Central memory CD4-positive, alpha-beta T cell (primary cell): Measurements from ENCODE around the gene CELF2.
"Not testable (repeated sequence)": the region's sequence is repeated elsewhere in the genome, so short reads cannot be mapped to it uniquely, and the experiment has no call there.

Experiments
- DNase-seq: peaks from one replicate; pipeline ENCODE4 v3.0.0; 2022

CELF2 gene

DNA sequence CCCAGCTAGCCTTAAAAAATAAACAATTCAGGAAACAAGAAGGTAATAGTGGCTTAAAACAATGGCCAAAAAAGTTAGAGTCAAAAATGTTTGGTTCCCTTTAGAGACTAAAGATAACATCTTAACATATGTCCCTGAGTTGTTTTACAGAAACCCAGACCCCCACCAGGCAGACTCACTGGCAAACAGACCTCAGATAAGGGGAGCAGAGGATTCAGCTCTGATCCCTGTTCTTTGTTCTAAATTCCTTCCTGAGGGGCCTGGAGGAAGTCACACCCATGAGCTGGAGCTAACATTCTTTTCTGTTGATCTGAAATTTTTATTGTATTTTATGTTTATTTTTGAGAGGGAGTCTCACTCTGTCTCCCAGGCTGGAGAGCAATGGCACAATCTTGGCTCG, 346.6 kb downstream of the CELF2 start:
- no peak for DNase-seq

DNA sequence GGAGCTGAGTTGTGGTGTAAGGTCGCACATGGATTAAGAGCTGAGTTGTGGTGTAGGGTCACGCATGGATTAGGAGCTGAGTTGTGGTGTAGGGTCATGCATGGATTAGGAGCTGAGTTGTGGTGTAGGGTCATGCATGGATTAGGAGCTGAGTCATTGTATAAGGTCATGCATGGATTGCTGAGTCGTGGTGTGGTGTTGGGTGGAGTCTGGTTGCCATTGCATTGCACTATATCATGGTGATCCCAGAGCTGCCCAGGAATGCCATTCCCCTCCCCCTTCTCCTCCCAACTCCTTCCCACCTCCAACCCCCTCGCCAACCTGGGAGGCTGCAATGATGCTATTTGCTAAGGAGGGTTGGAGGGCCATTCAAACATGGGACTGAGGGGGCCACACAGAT, 349.2 kb downstream of the CELF2 start:
- not testable (repeated sequence) for DNase-seq

DNA sequence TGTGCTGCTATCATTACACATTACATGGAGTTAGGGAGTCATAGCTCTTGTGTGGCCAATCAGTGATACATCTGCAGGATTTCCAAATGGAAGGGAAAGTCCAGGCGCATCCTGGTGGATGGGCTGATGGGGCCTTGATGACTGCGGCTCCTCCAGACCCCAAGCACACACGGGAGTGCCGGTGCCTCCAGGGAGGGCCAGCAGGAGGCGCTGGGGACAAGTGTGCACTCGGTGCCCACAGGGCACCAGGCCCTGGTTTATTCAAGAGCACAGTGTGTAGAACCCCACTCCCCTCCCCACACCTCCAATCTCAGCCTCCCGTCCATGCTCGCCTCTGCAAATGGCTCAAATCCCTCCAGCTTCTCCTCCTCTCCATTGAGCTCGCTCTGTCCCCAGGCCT, 349.8 kb downstream of the CELF2 start:
- no peak for DNase-seq

DNA sequence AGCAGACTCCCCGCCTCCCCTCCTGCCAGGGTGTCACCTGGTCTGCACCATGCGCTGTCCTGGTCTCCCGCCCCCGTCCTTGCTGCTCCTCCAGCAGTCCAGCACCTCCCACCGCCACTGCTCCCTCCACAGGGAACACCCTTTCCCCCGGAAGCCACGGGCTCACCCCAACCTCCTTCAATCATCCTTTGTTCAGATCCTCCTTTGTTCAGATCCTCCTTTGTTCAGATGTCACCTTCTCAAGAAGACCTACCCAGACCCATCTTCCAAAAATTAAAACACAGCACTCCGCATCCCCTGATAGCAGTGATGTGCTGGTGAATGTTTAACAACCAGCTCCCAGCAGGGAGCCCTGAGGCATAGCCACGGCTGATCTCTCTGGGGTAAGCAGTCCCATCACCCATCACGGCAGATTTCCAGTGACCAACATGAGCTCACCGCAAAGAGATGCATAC, 356.1 kb downstream of the CELF2 start:
- no peak for DNase-seq

DNA sequence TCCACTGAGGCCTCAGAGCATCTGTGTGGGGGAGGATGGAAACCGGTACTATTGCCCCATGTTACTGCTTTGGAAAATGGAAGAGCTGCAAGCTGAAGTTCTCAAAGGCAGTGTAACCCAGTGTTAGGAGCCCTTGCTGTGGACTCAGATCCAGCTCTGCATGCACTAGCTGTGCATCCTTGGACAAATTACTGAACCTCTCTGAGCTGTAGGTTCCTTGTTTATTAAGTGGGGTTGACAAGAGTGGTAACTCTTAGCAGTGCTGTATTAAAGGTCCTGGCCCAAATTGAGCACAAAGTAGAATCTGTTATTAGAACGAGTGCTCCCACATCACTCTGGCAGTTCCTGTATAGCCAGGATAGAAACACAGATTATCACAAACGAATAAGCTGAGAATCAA, 359.6 kb downstream of the CELF2 start:
- no peak for DNase-seq

DNA sequence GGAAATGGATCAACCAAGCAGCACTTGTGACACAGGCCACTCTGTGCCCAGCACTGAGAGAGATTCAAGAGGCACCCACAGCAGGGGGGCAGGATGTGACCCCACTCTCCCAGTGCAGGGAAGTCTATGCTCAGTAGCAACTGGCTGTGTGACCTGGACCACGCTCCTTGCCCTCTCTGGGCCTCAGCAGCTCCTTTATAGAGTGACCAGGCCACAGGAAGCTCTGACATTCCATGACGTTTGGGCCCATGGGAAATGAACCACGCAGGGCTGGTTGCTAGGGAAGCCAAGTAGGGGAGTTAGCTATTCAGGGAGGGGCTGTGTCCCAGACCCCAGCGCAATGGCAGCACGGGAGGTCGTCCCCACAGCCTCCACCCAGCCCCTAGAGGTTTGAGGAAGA, 361.2 kb downstream of the CELF2 start:
- DNase-seq, result no peak

DNA sequence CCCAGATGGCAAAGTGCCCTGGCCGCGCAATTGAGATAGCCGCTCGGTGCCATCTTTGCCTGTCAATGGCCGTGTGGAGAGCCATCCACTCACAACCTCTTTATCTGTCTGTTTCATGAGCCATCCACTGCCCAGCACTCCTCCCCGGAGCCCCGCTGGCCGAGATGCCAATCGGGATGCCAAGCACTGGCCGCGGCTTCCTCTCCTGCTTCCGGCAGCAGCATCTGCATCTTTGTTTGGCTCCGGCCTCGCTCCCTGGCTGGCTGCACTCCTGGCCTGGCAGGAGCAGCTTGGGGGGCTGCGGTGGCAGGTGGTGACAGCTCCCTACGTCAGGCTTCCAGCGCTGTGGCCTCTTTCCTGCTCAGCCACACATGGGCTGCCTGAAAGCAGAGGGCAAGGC, 362.1 kb downstream of the CELF2 start:
- no peak for DNase-seq

DNA sequence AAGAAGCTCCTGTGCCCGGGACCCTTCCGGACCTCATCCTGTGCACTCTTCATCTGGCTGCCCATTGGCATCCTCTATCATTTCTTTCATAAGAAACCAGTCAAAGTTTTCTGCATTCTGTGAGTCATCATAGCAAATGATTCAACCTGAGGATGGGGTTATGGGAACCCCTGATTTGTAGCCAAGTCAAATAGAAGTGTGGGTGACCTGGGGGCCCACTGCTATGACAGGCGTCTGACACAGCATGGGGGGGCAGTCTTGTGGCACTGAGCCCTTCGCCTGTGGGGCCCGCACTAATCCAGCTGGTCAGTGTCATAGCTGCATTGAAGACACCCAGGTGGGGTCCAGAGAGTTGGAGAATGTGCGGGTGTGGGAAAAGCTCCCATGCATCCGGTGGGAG, 363.4 kb downstream of the CELF2 start:
- DNase-seq, result no peak

DNA sequence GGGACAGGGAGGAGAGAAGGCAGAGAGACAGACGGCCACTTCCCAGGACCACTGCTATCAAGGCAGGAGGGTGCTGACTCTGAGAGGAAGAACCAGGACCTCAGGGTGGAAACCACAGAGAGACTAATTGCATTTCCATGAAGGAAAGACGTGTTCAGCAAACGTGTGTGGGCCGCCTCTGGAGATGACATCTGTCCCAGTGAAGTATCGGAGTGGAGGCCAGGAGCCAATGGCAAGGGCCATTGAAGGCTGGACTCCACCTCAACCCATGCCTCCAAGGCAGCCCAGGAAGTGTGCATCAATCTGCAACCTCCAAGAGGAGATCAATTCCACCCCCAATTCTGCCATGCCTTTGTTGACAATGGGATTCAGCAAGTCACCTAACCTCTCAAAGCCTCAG, 363.8 kb downstream of the CELF2 start:
- no peak for DNase-seq

DNA sequence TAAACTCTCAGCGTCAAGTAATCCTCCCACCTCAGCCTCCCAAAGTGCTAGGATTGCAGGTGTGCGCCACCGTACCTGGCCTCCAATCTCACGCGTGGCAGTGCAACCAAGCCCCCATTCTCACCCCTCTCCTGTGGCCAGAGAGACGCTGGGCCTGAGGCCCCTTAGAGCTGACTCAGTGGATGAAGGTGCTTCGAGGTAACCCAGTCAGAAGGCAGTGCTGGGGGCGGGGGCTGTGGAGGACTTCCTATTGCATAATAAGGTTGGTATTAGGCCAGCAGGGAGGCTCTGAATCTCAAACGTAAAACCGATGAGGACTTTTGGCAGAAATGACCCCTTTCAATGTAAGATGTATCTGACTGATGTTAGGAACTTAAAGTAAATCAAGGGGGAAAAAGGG, 364.5 kb downstream of the CELF2 start:
- no peak for DNase-seq

DNA sequence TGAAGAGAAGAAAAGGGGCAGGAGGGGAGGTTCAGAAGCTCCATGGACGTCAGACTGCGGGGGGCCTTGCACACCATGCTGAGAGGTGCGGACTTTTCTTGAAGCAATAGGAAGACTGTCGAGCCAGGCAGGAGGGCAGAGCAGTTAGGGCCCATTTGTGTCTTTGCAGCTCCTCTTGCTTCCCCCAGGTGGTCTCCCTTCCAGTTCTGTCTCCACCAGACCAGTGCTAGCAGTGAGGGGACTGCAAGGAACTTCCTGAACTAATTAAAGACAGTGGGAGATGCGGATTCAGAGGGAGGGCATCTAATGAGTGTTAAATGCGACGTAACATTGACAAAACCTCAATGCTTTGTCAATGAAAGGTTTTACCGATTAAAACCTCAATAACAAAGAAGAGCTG, 368.4 kb downstream of the CELF2 start:
- no peak for DNase-seq
